ENCODE data around the gene CHAD.
"Not testable (repeated sequence)": the region's sequence is repeated elsewhere in the genome, so short reads cannot be mapped to it uniquely, and the experiment has no call there.

The CHAD gene

GRCh38 chr17:50492214-50492613 lies 23.5 kb upstream of the CHAD start:
- no peak for DNase-seq

- DNase-seq = no peak
Observed at GRCh38 chr17:50491505-50491904, 22.8 kb upstream of the CHAD start.

GRCh38 chr17:50488880-50489279 lies 20.2 kb upstream of the CHAD start:
- no peak for DNase-seq

- DNase-seq = no peak
Observed at GRCh38 chr17:50487213-50488096, 18.8 kb upstream of the CHAD start.

GRCh38 chr17:50484386-50485155 lies 15.9 kb upstream of the CHAD start:
- no peak for DNase-seq

DNA sequence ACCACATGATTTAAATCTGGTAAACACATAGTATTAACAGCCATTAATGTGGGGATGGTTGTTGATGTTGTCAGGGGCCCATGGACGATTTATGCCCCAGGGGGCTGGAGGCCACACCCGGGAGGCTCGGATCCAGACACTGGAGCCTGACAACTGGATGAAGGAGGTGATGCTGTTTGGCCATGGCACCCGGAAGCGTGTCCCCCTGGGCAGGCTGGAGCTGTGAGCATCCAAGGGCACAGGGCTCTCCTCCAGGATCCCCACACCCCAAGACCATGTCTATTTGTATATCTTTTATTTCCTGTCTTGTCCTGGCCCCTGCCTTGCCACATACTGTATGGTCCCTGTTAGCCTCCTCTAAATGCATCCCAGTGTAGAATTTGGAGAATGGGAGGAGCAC lies 14.6 kb upstream of the CHAD start:
- no peak for DNase-seq

DNA sequence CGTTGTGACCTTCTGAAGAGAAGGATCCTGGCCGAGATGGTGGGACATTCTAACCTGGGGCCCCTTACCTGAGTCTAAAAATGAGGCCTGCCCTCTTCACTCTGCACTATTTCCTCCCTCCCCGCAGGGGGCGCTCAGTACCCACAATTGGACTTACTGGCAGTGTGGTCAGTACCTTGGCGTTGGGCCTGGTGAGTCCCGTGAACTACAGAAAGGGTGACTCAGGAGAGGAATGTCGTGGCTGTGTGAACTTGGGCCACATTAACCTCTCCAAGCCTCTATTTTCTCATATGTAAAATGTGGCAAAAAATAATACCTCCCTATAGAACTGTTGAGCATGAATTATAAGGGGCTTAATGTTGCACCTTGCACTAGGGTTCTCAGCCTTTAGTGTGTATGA lies 13.8 kb upstream of the CHAD start:
- DNase-seq = peak; percentile 77

GRCh38 chr17:50482110-50482509 lies 13.4 kb upstream of the CHAD start:
- DNase-seq = no peak

GRCh38 chr17:50481648-50482047 lies 13.0 kb upstream of the CHAD start:
- no peak for DNase-seq

DNA sequence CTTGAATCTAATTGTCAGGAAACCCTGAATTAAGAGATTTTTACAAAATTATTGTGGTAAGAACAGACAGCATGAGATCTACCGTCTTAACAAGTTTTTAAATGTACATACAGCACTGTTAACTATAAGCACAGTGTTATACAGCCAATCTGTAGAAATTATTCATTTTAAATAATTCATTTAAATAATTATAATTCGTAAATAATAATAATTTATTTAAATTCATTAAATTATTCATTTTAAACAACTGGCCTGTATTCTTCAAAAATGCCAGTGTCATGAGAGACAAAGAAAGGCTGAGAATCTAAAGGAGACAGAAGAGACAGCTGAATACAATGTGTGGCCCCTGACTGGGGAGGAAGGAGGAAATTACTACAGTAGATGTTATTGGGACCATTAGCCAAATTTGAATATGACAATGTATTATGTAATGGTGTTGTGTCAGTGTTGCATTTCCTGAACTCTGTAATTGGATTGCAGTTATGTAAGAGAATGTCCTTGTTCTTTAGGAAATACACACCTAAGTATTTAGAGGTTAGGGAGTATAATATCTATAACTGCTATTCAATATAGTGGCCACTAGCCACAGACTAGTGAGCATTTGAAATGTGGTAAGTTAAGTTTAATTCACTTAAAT lies 12.3 kb upstream of the CHAD start:
- DNase-seq = no peak

- no peak for DNase-seq
Observed at GRCh38 chr17:50480142-50480764, 11.6 kb upstream of the CHAD start.

GRCh38 chr17:50479522-50480141 lies 11.0 kb upstream of the CHAD start:
- peak; percentile 73 for DNase-seq

GRCh38 chr17:50478391-50479381 lies 10.0 kb upstream of the CHAD start, which contains the start of gene RSAD1:
TSS of gene RSAD1 (plus strand) at chr17:50478860. CDS start at chr17:50478885, 25 bp downstream.
- DNase-seq = peak; percentile 86

- no peak for DNase-seq
Observed at GRCh38 chr17:50477976-50478375, 9.3 kb upstream of the CHAD start.

GRCh38 chr17:50476545-50477315 lies 8.1 kb upstream of the CHAD start:
- no peak for DNase-seq

DNA sequence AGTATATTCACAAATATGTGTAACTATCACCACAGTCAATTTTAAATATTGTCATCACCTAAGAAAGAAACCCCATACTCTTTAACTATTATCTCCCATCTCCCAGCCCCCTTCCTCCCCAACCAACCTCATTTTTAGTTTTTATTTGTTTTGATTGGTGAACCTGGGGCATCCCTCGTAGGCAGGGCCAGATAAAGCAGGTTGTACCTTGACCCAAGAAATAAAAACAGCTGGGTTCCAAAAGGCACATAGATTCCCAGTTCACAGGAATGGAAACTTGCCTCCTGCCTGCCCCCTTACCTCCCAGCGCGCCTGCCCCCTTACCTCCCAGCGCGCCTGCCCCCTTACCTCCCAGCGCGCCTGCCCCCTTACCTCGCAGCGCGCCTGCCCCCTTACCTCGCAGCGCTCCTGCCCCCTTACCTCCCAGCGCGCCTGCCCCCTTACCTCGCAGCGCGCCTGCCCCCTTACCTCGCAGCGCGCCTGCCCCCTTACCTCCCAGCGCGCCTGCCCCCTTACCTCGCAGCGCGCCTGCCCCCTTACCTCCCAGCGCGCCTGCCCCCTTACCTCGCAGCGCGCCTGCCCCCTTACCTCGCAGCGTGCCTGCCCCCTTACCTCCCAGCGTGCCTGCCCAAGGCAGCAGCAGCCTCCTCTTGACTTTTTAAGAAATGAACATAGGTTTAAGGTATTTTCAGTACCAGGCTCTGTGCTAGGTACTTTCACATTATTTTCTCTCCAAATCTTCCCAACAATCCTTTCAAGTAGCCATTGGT lies 7.3 kb upstream of the CHAD start:
- DNase-seq = not testable (repeated sequence)

GRCh38 chr17:50475362-50475761 lies 6.7 kb upstream of the CHAD start:
- no peak for DNase-seq

DNA sequence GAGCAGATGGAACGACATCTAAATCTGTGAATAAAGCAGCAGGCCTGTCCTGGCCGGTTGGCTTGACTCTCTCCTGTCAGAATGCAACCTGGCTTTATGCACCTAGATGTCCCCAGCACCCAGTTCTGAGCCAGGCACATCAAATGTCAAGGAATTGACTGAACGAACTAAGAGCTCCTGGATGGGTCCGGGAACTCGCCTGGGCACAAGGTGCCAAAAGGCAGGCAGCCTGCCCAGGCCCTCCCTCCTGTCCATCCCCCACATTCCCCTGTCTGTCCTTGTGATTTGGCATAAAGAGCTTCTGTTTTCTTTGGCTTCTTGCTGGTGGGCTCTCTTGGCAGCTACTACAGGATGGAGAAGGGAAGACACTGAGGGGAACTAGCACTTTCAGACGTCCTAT lies 5.8 kb upstream of the CHAD start:
- DNase-seq = no peak

- no peak for DNase-seq
Observed at GRCh38 chr17:50473901-50474300, 5.2 kb upstream of the CHAD start.

DNA sequence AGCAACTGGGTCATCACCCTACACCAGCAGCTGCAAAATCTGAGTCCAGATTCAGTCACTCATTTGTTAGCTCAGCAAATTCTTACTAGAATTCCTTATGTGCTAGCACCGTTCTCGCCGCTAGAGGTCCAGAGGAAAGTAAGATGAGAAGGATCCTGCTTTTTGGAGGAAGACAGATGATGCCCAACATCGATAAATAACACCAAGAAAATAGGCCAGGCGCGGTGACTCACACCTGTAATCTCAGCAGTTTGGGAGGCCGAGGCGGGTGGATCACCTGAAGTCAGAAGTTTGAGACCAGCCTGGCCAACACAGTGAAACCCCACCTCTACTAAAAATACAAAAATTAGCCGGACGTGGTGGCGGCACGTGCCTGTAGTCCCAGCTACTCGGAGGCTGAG lies 4.1 kb upstream of the CHAD start:
- not testable (repeated sequence) for DNase-seq

Data from activated naive CD4-positive, alpha-beta T cell treated with Interleukin-2 at 50 U/mL for 16 hours (primary cell).